Astrocyte (in vitro differentiated cells and primary cell): ENCODE measurements around the gene KIAA0040. TPM values are rescaled to one million over a fixed set of nuclear protein-coding genes. Genes with fewer than 3 reads are reported as not detected.

ENCODE experiments used
- DNase-seq: peaks from one replicate; pipeline ENCODE4 v3.0.0-alpha.2; 2010; ENCODE audit warnings: low read depth
- FAIRE-seq: peaks from 2 replicates; lab custom pipeline; 2011; peaks lifted over from hg19 to GRCh38; lab: Jason Lieb, UNC
- H2AFZ ChIP-seq: 2 replicates; pipeline ENCODE4 v1.6.0; 2012; ENCODE audit warnings: low read depth, low read length, inconsistent platforms
- H3K27ac ChIP-seq: 2 replicates; pipeline ENCODE4 v1.5.1; 2011; ENCODE audit warnings: low read depth, low read length, inconsistent platforms
- H3K27me3 ChIP-seq: 2 replicates; pipeline ENCODE4 v1.6.0; 2011; ENCODE audit warnings: low read length, inconsistent platforms; ENCODE audit not compliant: insufficient read depth
- H3K36me3 ChIP-seq: 2 replicates; pipeline ENCODE4 v1.5.1; 2011; ENCODE audit warnings: low read length, inconsistent platforms; ENCODE audit not compliant: insufficient read depth
- H3K4me1 ChIP-seq: 2 replicates; pipeline ENCODE4 v1.5.1; 2011; ENCODE audit warnings: low read length, inconsistent platforms; ENCODE audit not compliant: insufficient read depth
- H3K4me2 ChIP-seq: 2 replicates; pipeline ENCODE4 v1.6.0; 2012; ENCODE audit warnings: low read length, inconsistent platforms
- H3K4me3 ChIP-seq: 2 replicates; pipeline ENCODE4 v1.5.1; 2011; ENCODE audit warnings: low read depth, mild to moderate bottlenecking, low read length, inconsistent platforms; ENCODE audit not compliant: insufficient read depth
- H3K79me2 ChIP-seq: 2 replicates; pipeline ENCODE4 v1.6.0; 2012; ENCODE audit warnings: mild to moderate bottlenecking, low read length, inconsistent platforms; ENCODE audit not compliant: insufficient read depth
- H3K9ac ChIP-seq: 2 replicates; pipeline ENCODE4 v1.6.0; 2012; ENCODE audit warnings: mild to moderate bottlenecking, low read length, inconsistent platforms
- H3K9me3 ChIP-seq: 2 replicates; pipeline ENCODE4 v1.5.1; 2012; ENCODE audit warnings: low read depth, mild to moderate bottlenecking, low read length, inconsistent platforms; ENCODE audit not compliant: insufficient read depth
- H4K20me1 ChIP-seq: 2 replicates; pipeline ENCODE4 v1.6.0; 2012; ENCODE audit warnings: low read length, inconsistent platforms; ENCODE audit not compliant: insufficient read depth
- H3K27ac Mint-ChIP-seq: one replicate; pipeline ENCODE4 v1.8.0; 2021; ENCODE audit warnings: mild to moderate bottlenecking, mixed read lengths; ENCODE audit not compliant: unreplicated experiment
- H3K27me3 Mint-ChIP-seq: one replicate; pipeline ENCODE4 v1.8.0; 2021; ENCODE audit warnings: low read depth, mixed read lengths; ENCODE audit not compliant: unreplicated experiment
- H3K36me3 Mint-ChIP-seq: one replicate; pipeline ENCODE4 v1.8.0; 2021; ENCODE audit warnings: low read depth, mixed read lengths; ENCODE audit not compliant: unreplicated experiment
- H3K4me1 Mint-ChIP-seq: one replicate; pipeline ENCODE4 v1.8.0; 2021; ENCODE audit warnings: low read depth, mixed read lengths; ENCODE audit not compliant: unreplicated experiment
- H3K4me3 Mint-ChIP-seq: one replicate; pipeline ENCODE4 v1.8.0; 2021; ENCODE audit warnings: mild to moderate bottlenecking, moderate library complexity, mixed read lengths; ENCODE audit not compliant: unreplicated experiment
- H3K9me3 Mint-ChIP-seq: one replicate; pipeline ENCODE4 v1.8.0; 2021; ENCODE audit warnings: mild to moderate bottlenecking, mixed read lengths; ENCODE audit not compliant: unreplicated experiment
- EZH2 ChIP-seq: IDR thresholded peaks from 2 replicates; pipeline ENCODE4 v1.6.1; 2012; ENCODE audit warnings: mild to moderate bottlenecking, low read length, inconsistent platforms; ENCODE audit not compliant: insufficient read depth
- total RNA-seq: library from RNA; stranded (reverse); gene quantifications from 2 replicates; pipeline ENCODE4 v1.2.1, GENCODE V29; 2021
- TF ChIP-seq, protein P1 (sequence below): IDR thresholded peaks from 2 replicates; pipeline ENCODE4 v1.5.1; 2011; ENCODE audit warnings: low read depth, mild to moderate bottlenecking, inconsistent platforms, low read length, moderate library complexity; ENCODE audit not compliant: insufficient read depth

Gene KIAA0040
- total RNA-seq, 1 donor from 2014 or later: 5.0 TPM

DNA sequence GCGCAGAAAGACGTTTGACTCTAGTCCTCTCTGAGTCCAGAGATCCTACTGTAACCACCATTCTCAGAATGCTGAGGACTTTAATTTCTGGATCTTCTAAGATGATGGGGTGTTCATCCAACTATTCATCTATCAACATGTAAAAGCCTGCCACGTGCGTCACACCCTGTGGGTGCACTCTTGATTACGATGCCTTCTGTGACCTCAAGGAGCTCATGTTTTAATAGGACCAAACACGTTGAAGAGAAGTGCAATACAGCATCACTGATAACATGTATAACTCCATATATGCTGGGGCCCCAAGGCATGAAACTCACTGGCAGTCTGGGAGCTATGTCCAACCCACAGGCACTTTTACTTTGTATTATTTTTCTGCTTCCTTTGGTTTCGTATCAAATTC is 19.0 kb downstream of the KIAA0040 start:
- no peak overlapping the region for H3K4me3 Mint-ChIP-seq
- H3K9ac ChIP-seq: no peak overlapping the region
- no peaks in the 10 kb centered on the region for H4K20me1 ChIP-seq
- no peak overlapping the region for H3K4me3 ChIP-seq
- H3K4me1 Mint-ChIP-seq: no peaks in the 10 kb centered on the region
- no peak overlapping the region for H3K27ac ChIP-seq
- H3K9me3 Mint-ChIP-seq: peaks cover 5% of the 10 kb centered on the region
- no peaks in the 10 kb centered on the region for H3K27me3 Mint-ChIP-seq
- DNase-seq (no peak), FAIRE-seq (no peak)
- no peak overlapping the region for H3K4me2 ChIP-seq
- TF ChIP-seq EZH2: no peak
- TF ChIP-seq, protein P1, sequence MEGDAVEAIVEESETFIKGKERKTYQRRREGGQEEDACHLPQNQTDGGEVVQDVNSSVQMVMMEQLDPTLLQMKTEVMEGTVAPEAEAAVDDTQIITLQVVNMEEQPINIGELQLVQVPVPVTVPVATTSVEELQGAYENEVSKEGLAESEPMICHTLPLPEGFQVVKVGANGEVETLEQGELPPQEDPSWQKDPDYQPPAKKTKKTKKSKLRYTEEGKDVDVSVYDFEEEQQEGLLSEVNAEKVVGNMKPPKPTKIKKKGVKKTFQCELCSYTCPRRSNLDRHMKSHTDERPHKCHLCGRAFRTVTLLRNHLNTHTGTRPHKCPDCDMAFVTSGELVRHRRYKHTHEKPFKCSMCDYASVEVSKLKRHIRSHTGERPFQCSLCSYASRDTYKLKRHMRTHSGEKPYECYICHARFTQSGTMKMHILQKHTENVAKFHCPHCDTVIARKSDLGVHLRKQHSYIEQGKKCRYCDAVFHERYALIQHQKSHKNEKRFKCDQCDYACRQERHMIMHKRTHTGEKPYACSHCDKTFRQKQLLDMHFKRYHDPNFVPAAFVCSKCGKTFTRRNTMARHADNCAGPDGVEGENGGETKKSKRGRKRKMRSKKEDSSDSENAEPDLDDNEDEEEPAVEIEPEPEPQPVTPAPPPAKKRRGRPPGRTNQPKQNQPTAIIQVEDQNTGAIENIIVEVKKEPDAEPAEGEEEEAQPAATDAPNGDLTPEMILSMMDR: no peak
- H3K27me3 ChIP-seq: no peaks in the 10 kb centered on the region
- no peaks in the 10 kb centered on the region for H3K36me3 ChIP-seq
- no peaks in the 10 kb centered on the region for H3K9me3 ChIP-seq
- no peak overlapping the region for H3K27ac Mint-ChIP-seq
- peaks cover 2% of the 10 kb centered on the region for H3K36me3 Mint-ChIP-seq
- no peak overlapping the region for H2AFZ ChIP-seq
- H3K79me2 ChIP-seq: no peaks in the 10 kb centered on the region
- H3K4me1 ChIP-seq: peaks cover 8% of the 10 kb centered on the region

DNA sequence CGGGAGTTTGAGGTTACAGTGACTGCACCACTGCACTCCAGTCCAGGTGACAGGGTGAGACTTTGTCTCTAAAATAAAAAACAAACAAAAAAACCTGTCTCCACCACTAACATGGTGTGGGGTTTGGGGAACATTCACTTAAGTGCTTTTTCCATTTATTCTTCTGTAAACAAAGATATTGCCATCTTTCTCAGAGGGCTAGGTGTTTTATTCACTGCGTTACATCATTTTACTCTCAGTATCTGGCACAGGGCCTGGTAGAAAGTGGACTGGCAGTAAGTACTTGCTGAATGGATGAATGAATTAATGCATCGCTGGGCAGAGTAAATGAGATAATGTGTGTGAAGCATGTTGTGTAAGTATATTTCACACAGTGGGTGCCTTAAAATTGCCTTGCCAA is 20.1 kb downstream of the KIAA0040 start:
- Mint-ChIP-seq H3K4me3 (no peak overlapping the region), H3K9me3 (peaks cover 5% of the 10 kb centered on the region), H3K27ac (no peak overlapping the region), H3K36me3 (peaks cover 2% of the 10 kb centered on the region), H3K4me1 (no peaks in the 10 kb centered on the region), H3K27me3 (no peaks in the 10 kb centered on the region)
- Histone ChIP-seq H3K9me3 (no peaks in the 10 kb centered on the region), H3K4me1 (peaks cover 8% of the 10 kb centered on the region), H3K9ac (no peak overlapping the region), H4K20me1 (no peaks in the 10 kb centered on the region), H3K79me2 (no peaks in the 10 kb centered on the region), H3K36me3 (no peaks in the 10 kb centered on the region), H3K27me3 (no peaks in the 10 kb centered on the region), H2AFZ (no peak overlapping the region), H3K4me3 (no peak overlapping the region), H3K27ac (no peak overlapping the region), H3K4me2 (no peak overlapping the region)
- no peak for FAIRE-seq
- TF ChIP-seq, protein P1: no peak
- TF ChIP-seq EZH2: no peak
- DNase-seq: no peak

DNA sequence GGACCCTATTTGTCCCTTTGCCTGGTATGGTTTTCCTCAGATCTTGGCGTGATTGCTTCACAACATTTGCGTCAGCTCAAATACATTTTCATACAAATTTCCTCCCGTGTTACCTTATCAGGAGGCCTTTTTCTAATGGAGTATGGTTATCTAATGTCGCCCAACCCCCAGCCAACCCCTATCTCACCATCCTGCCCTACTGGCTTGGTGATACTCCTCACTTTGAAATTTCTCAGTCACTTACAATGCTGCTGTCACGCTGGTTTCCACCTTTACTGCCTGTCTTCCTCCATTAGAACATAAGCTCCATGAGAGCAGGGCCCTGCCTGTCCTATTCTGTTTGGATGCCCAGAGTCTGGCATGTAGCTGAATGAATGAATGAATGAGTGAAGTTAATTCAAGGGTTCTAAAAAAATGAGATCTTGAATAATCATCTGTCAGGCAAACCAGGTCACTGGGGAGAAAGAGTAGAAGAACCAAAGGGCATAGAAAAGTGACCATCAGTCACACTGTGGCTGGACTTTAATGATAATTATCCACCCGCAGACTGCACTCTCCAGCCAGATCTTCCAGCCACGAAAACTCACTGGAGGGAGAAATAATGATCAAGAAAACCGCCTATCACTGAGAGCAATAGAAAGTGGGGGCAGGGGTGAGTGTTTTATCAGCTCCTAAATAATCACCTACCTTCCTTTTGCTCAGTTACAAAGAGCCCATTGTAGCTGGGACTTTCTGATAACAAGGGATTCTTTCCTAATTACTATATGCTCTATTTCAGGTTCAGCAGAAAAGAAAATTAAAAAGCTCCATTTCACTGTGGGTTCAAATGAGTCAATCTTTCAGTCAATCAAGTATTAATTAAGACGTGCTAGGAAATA is 21.3 kb downstream of the KIAA0040 start:
- Histone ChIP-seq H3K27me3 (no peaks in the 10 kb centered on the region), H3K27ac (no peak overlapping the region), H3K4me2 (no peak overlapping the region), H3K9ac (no peak overlapping the region), H2AFZ (no peak overlapping the region), H3K4me1 (peaks cover 8% of the 10 kb centered on the region), H3K36me3 (no peaks in the 10 kb centered on the region), H3K9me3 (no peaks in the 10 kb centered on the region), H3K79me2 (no peaks in the 10 kb centered on the region), H3K4me3 (no peak overlapping the region), H4K20me1 (no peaks in the 10 kb centered on the region)
- FAIRE-seq: no peak
- Mint-ChIP-seq H3K4me3 (no peak overlapping the region), H3K36me3 (peaks cover 2% of the 10 kb centered on the region), H3K27ac (no peak overlapping the region), H3K4me1 (no peaks in the 10 kb centered on the region), H3K9me3 (peaks cover 5% of the 10 kb centered on the region), H3K27me3 (no peaks in the 10 kb centered on the region)
- DNase-seq: no peak
- TF ChIP-seq, protein P1: no peak
- TF ChIP-seq EZH2: no peak
